Iris pigment epithelial cell (primary cell): ENCODE data around the gene SLC38A5.
"Not testable (repeated sequence)": the region's sequence is repeated elsewhere in the genome, so short reads cannot be mapped to it uniquely, and the experiment has no call there.

Source experiments
- DNase-seq: peaks from one replicate; pipeline ENCODE4 v3.0.0-alpha.2; 2011; ENCODE audit warnings: low read depth

SLC38A5 gene

GRCh38 chrX:48468693-48469691 is 1.1 kb downstream of the SLC38A5 start:
- no peak for DNase-seq

GRCh38 chrX:48468247-48468671 is 1.8 kb downstream of the SLC38A5 start:
- no peak for DNase-seq

GRCh38 chrX:48467281-48467761 is 2.7 kb downstream of the SLC38A5 start:
- no peak for DNase-seq

- no peak for DNase-seq
These were observed 3.4 kb downstream of the SLC38A5 start for GRCh38 chrX:48466696-48467095.

- DNase-seq = peak; percentile 87
These were observed 4.6 kb downstream of the SLC38A5 start for GRCh38 chrX:48465336-48465933.

GRCh38 chrX:48461830-48462229 is 8.2 kb downstream of the SLC38A5 start:
- DNase-seq = no peak

- DNase-seq = no peak
These were observed 9.5 kb downstream of the SLC38A5 start for GRCh38 chrX:48460606-48461005.

GRCh38 chrX:48460031-48460430 is 10.0 kb downstream of the SLC38A5 start:
- no peak for DNase-seq

- DNase-seq = no peak
These were observed 10.6 kb downstream of the SLC38A5 start for GRCh38 chrX:48459483-48459882.

- no peak for DNase-seq
These were observed 11.3 kb downstream of the SLC38A5 start for GRCh38 chrX:48458711-48459110.

GRCh38 chrX:48456628-48457331 is 13.3 kb downstream of the SLC38A5 start:
- no peak for DNase-seq

GRCh38 chrX:48451708-48452107 is 18.4 kb downstream of the SLC38A5 start:
- DNase-seq = no peak

- no peak for DNase-seq
These were observed 20.0 kb downstream of the SLC38A5 start for GRCh38 chrX:48450076-48450475.

GRCh38 chrX:48447201-48447600 is 22.9 kb downstream of the SLC38A5 start:
- DNase-seq = not testable (repeated sequence)

GRCh38 chrX:48433713-48434112 is 36.3 kb downstream of the SLC38A5 start:
- DNase-seq = not testable (repeated sequence)

- not testable (repeated sequence) for DNase-seq
These were observed 39.9 kb downstream of the SLC38A5 start for GRCh38 chrX:48430166-48430565.

GRCh38 chrX:48429606-48430005 is 40.5 kb downstream of the SLC38A5 start:
- not testable (repeated sequence) for DNase-seq

- not testable (repeated sequence) for DNase-seq
These were observed 42.9 kb downstream of the SLC38A5 start for GRCh38 chrX:48427027-48427716.

- not testable (repeated sequence) for DNase-seq
These were observed 58.2 kb downstream of the SLC38A5 start, which contains the start of gene SSX4B for GRCh38 chrX:48411860-48412259. SSX4B (minus strand) TSS chrX:48411960; CDS start chrX:48411372, 588 bp downstream.
